H9 (cell line): ENCODE measurements around the gene LIN7C. TPM values are rescaled to one million over a fixed set of nuclear protein-coding genes. Genes with fewer than 3 reads are reported as not detected.

Experiments
- DNase-seq: peaks from one replicate; pipeline ENCODE4 v3.0.0-alpha.2; 2017
- H2AFZ ChIP-seq: one replicate; pipeline ENCODE4 v1.6.1; 2013; ENCODE audit warnings: mild to moderate bottlenecking, low read length, control low read depth, moderate library complexity
- H2AK5ac ChIP-seq: 2 replicates; pipeline ENCODE4 v1.6.1; 2013; ENCODE audit warnings: low read length, control low read depth, mixed read lengths; ENCODE audit not compliant: insufficient read length
- H2BK120ac ChIP-seq: one replicate; pipeline ENCODE4 v1.6.1; 2013; ENCODE audit warnings: low read depth, mild to moderate bottlenecking, low read length, control low read depth, inconsistent platforms; ENCODE audit not compliant: poor library complexity, severe bottlenecking
- H2BK12ac ChIP-seq: 2 replicates; pipeline ENCODE4 v1.6.1; 2013; ENCODE audit warnings: low read length, control low read depth, mixed read lengths, low read depth; ENCODE audit not compliant: insufficient read length
- H2BK15ac ChIP-seq: 2 replicates; pipeline ENCODE4 v1.6.1; 2013; ENCODE audit warnings: low read depth, low read length, control low read depth
- H2BK20ac ChIP-seq: one replicate; pipeline ENCODE4 v1.6.1; 2013; ENCODE audit warnings: low read depth, mild to moderate bottlenecking, low read length, control low read depth, inconsistent platforms; ENCODE audit not compliant: poor library complexity, severe bottlenecking
- H2BK5ac ChIP-seq: 2 replicates; pipeline ENCODE4 v1.6.1; 2013; ENCODE audit warnings: low read length, control low read depth, mixed read lengths; ENCODE audit not compliant: insufficient read length
- H3K14ac ChIP-seq: 2 replicates; pipeline ENCODE4 v1.6.1; 2013; ENCODE audit warnings: low read length, control low read depth; ENCODE audit not compliant: insufficient read depth
- H3K18ac ChIP-seq: 2 replicates; pipeline ENCODE4 v1.6.1; 2013; ENCODE audit warnings: low read depth, mild to moderate bottlenecking, mixed read lengths, low read length, control low read depth; ENCODE audit not compliant: insufficient read length
- H3K23ac ChIP-seq: 2 replicates; pipeline ENCODE4 v1.6.1; 2013; ENCODE audit warnings: low read length, control low read depth, mixed read lengths, low read depth; ENCODE audit not compliant: insufficient read length
- H3K23me2 ChIP-seq: 2 replicates; pipeline ENCODE4 v1.6.1; 2013; ENCODE audit warnings: low read depth, mild to moderate bottlenecking, mixed read lengths, low read length, control low read depth; ENCODE audit not compliant: insufficient read length, poor library complexity, severe bottlenecking
- H3K27ac ChIP-seq: 2 replicates; pipeline ENCODE4 v1.5.1; 2013; ENCODE audit warnings: low read length, control low read depth, mixed read lengths, low read depth; ENCODE audit not compliant: insufficient read length
- H3K27me3 ChIP-seq: 2 replicates; pipeline ENCODE4 v1.6.1; 2013; ENCODE audit warnings: low read length, control low read depth, inconsistent platforms; ENCODE audit not compliant: insufficient read depth
- H3K4ac ChIP-seq: 2 replicates; pipeline ENCODE4 v1.6.1; 2013; ENCODE audit warnings: low read depth, mild to moderate bottlenecking, control low read depth, inconsistent platforms, low read length, moderate library complexity
- H3K4me1 ChIP-seq: 2 replicates; pipeline ENCODE4 v1.6.1; 2013; ENCODE audit warnings: low read length, control low read depth, inconsistent platforms; ENCODE audit not compliant: insufficient read depth
- H3K4me2 ChIP-seq: 2 replicates; pipeline ENCODE4 v1.6.1; 2013; ENCODE audit warnings: low read length, control low read depth, mixed read lengths; ENCODE audit not compliant: insufficient read length, insufficient read depth
- H3K56ac ChIP-seq: 2 replicates; pipeline ENCODE4 v1.6.1; 2013; ENCODE audit warnings: low read depth, mild to moderate bottlenecking, mixed read lengths, low read length, control low read depth; ENCODE audit not compliant: insufficient read length
- H3K79me1 ChIP-seq: 2 replicates; pipeline ENCODE4 v1.6.1; 2013; ENCODE audit warnings: low read depth, mild to moderate bottlenecking, moderate library complexity, low read length, control low read depth, inconsistent platforms; ENCODE audit not compliant: insufficient read depth, poor library complexity, severe bottlenecking
- H3K79me2 ChIP-seq: 2 replicates; pipeline ENCODE4 v1.6.1; 2013; ENCODE audit warnings: low read length, control low read depth, inconsistent platforms; ENCODE audit not compliant: insufficient read depth
- H3K9ac ChIP-seq: 2 replicates; pipeline ENCODE4 v1.6.1; 2013; ENCODE audit warnings: low read length, control low read depth, mixed read lengths; ENCODE audit not compliant: insufficient read length; ENCODE audit errors: extremely low read depth
- H3K9me3 ChIP-seq: one replicate; pipeline ENCODE4 v1.6.1; 2013; ENCODE audit warnings: low read depth, low read length, inconsistent platforms; ENCODE audit not compliant: control insufficient read depth
- H3T11ph ChIP-seq: one replicate; pipeline ENCODE4 v1.6.1; 2013; ENCODE audit warnings: mild to moderate bottlenecking, low read length, control low read depth, inconsistent platforms
- H4K20me1 ChIP-seq: one replicate; pipeline ENCODE4 v1.6.1; 2013; ENCODE audit not compliant: control insufficient read depth, insufficient read length, insufficient read depth
- H4K5ac ChIP-seq: 2 replicates; pipeline ENCODE4 v1.6.1; 2013; ENCODE audit warnings: low read depth, mild to moderate bottlenecking, mixed read lengths, low read length, control low read depth; ENCODE audit not compliant: insufficient read length
- H4K8ac ChIP-seq: replicated peaks from 2 replicates; pipeline ENCODE4 v1.6.1; 2013; ENCODE audit warnings: low read length, control low read depth, mixed read lengths, low read depth; ENCODE audit not compliant: insufficient read length
- H4K91ac ChIP-seq: 2 replicates; pipeline ENCODE4 v1.6.1; 2013; ENCODE audit warnings: low read depth, mild to moderate bottlenecking, moderate library complexity, mixed read lengths, low read length, control low read depth; ENCODE audit not compliant: insufficient read length
- H3K27ac Mint-ChIP-seq, 3 experiments: 2 replicates in 2 of 3; 3 replicates in 1 of 3; pipeline ENCODE4 v1.8.0; 2020 to 2021; ENCODE audit warnings: mixed read lengths in 3 of 3, mild to moderate bottlenecking in 1 of 3, moderate library complexity in 1 of 3
- H3K27me3 Mint-ChIP-seq: 2 replicates; pipeline ENCODE4 v1.8.0; 2021; ENCODE audit warnings: low read depth, mild to moderate bottlenecking, moderate library complexity, mixed read lengths
- H3K36me3 Mint-ChIP-seq, 3 experiments: 2 replicates in 2 of 3; 3 replicates in 1 of 3; pipeline ENCODE4 v1.8.0; 2020 to 2021; ENCODE audit warnings: low read depth in 3 of 3, mixed read lengths in 3 of 3; ENCODE audit not compliant: insufficient read depth in 1 of 3
- H3K4me1 Mint-ChIP-seq, 2 experiments: 2 replicates each; pipeline ENCODE4 v1.8.0; 2020; ENCODE audit warnings: mixed read lengths in 2 of 2
- H3K4me3 Mint-ChIP-seq, 2 experiments: 2 replicates in 1 of 2; 3 replicates in 1 of 2; pipeline ENCODE4 v1.8.0; 2020 to 2021; ENCODE audit warnings: mild to moderate bottlenecking in 2 of 2, mixed read lengths in 2 of 2, moderate library complexity in 1 of 2
- H3K9me3 Mint-ChIP-seq, 2 experiments: 2 replicates in 1 of 2; 3 replicates in 1 of 2; pipeline ENCODE4 v1.8.0; 2020; ENCODE audit warnings: mild to moderate bottlenecking in 2 of 2, mixed read lengths in 2 of 2, moderate library complexity in 1 of 2
- WGBS: extraction: QIAGEN DNeasy Blood & Tissue Kit; methylation state at CpG from one replicate; pipeline ENCODE4 v1.1.7; 2013; ENCODE audit warnings: missing lambda C conversion rate, low lambda C conversion rate, mixed read lengths; ENCODE audit not compliant: insufficient read length; ENCODE audit errors: extremely low coverage; 5-methylcytosine and 5-hydroxymethylcytosine counted together
- total RNA-seq: library from RNA; stranded (reverse); gene quantifications from 2 replicates; pipeline ENCODE4 v1.2.1, GENCODE V29; 2021
- TF ChIP-seq, protein P1 (sequence below): fragments of 200-600 bp; sonication (generic); conservative IDR thresholded peaks from 3 replicates; pipeline ENCODE4 v1.8.0; 2021; ENCODE audit warnings: antibody characterized with exemption, mild to moderate bottlenecking

The LIN7C gene
- total RNA-seq, 1 experiment from 2014 or later = 40.0 TPM

- H4K5ac ChIP-seq = no peak overlapping the region
- Mint-ChIP-seq H3K27me3 (no peaks in the 10 kb centered on the region; the same call in 1 of the 2 replicates), H3K4me1 (peaks cover 40 to 41% of the 10 kb centered on the region in 2 experiments), H3K4me3 (peak overlapping the region; percentile 90 to 99), H3K36me3 (peaks cover 15 to 44% (median 24%) of the 10 kb centered on the region in 3 experiments), H3K27ac (peak overlapping the region in 2 of 3 experiments; percentile 19 to 35; a peak in 3 of 7 replicates), H3K9me3 (peaks cover 3 to 7% of the 10 kb centered on the region in 2 experiments; a peak in 3 of 5 replicates)
- H2BK20ac ChIP-seq = no peak overlapping the region
- H3K79me2 ChIP-seq = peaks cover 38% of the 10 kb centered on the region; the same call in 1 of the 2 replicates
- peak overlapping the region; percentile 24 for H3K18ac ChIP-seq
- no peak overlapping the region for H2BK12ac ChIP-seq
- H3K9me3 ChIP-seq = no peaks in the 10 kb centered on the region
- H3K23me2 ChIP-seq = peaks cover 19% of the 10 kb centered on the region
- peaks cover 5% of the 10 kb centered on the region; the same call in 1 of the 2 replicates for H3K4me1 ChIP-seq
- no CpG with 5 or more reads among the region's 79 CpGs for WGBS
- no peak overlapping the region for H3T11ph ChIP-seq
- peak overlapping the region; percentile 99 for H3K4me2 ChIP-seq
- no peak overlapping the region for H3K27ac ChIP-seq
- H2BK120ac ChIP-seq = no peak overlapping the region
- H2AK5ac ChIP-seq = no peak overlapping the region
- no peaks in the 10 kb centered on the region for H4K20me1 ChIP-seq
- peak; percentile 61 for DNase-seq
- H4K91ac ChIP-seq = no peak overlapping the region
- peaks cover 3% of the 10 kb centered on the region for H3K79me1 ChIP-seq
- H3K56ac ChIP-seq = no peak overlapping the region
- H3K4ac ChIP-seq = no peak overlapping the region
- H3K23ac ChIP-seq = no peak overlapping the region
- H3K27me3 ChIP-seq = no peaks in the 10 kb centered on the region
- H4K8ac ChIP-seq = no peak overlapping the region
- peak overlapping the region; percentile 82 for H3K9ac ChIP-seq
- TF ChIP-seq, protein P1, sequence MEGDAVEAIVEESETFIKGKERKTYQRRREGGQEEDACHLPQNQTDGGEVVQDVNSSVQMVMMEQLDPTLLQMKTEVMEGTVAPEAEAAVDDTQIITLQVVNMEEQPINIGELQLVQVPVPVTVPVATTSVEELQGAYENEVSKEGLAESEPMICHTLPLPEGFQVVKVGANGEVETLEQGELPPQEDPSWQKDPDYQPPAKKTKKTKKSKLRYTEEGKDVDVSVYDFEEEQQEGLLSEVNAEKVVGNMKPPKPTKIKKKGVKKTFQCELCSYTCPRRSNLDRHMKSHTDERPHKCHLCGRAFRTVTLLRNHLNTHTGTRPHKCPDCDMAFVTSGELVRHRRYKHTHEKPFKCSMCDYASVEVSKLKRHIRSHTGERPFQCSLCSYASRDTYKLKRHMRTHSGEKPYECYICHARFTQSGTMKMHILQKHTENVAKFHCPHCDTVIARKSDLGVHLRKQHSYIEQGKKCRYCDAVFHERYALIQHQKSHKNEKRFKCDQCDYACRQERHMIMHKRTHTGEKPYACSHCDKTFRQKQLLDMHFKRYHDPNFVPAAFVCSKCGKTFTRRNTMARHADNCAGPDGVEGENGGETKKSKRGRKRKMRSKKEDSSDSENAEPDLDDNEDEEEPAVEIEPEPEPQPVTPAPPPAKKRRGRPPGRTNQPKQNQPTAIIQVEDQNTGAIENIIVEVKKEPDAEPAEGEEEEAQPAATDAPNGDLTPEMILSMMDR = no peak
- H2BK5ac ChIP-seq = no peak overlapping the region
- H3K14ac ChIP-seq = peak overlapping the region; percentile 49
- no peak overlapping the region for H2AFZ ChIP-seq
- H2BK15ac ChIP-seq = no peak overlapping the region
Observed at GRCh38 chr11:27471589-27472397, 34.8 kb downstream of the LIN7C start.
